Measurements from ENCODE around the gene KIAA1191.

KIAA1191 gene

GRCh38 chr5:176359658-176360057 is 1.9 kb downstream of the KIAA1191 start:
- H3K4me3 ChIP-seq (ENCODE audit: low read depth in 1 of 2, low read length in 2 of 2) = no peak overlapping the region
- no peaks in the 10 kb centered on the region for H3K9me3 ChIP-seq (ENCODE audit: control insufficient read depth in 1 of 2, low read length in 2 of 2)
- no peak overlapping the region for H3K27ac ChIP-seq (ENCODE audit: low read length)
- H3K4me1 ChIP-seq (ENCODE audit: control insufficient read depth in 1 of 2, insufficient read depth in 2 of 2, low read length in 2 of 2) = peaks cover 0 to 16% of the 10 kb centered on the region in 2 donors
- no peaks in the 10 kb centered on the region for H3K27me3 ChIP-seq (ENCODE audit: low read depth, low read length)
- H3K36me3 ChIP-seq (ENCODE audit: control insufficient read depth in 1 of 2, insufficient read depth in 2 of 2, low read length in 2 of 2) = peaks cover 10 to 16% of the 10 kb centered on the region in 2 donors

- H3K27me3 ChIP-seq (ENCODE audit: low read depth, low read length) = no peaks in the 10 kb centered on the region
- peaks cover 38 to 42% of the 10 kb centered on the region in 2 donors for H3K36me3 ChIP-seq (ENCODE audit: control insufficient read depth in 1 of 2, insufficient read depth in 2 of 2, low read length in 2 of 2)
- H3K27ac ChIP-seq (ENCODE audit: low read length) = no peak overlapping the region
- H3K4me1 ChIP-seq (ENCODE audit: control insufficient read depth in 1 of 2, insufficient read depth in 2 of 2, low read length in 2 of 2) = peaks cover 0 to 9% of the 10 kb centered on the region in 2 donors
- no peaks in the 10 kb centered on the region for H3K9me3 ChIP-seq (ENCODE audit: control insufficient read depth in 1 of 2, low read length in 2 of 2)
- no peak overlapping the region for H3K4me3 ChIP-seq (ENCODE audit: low read depth in 1 of 2, low read length in 2 of 2)
Measured at GRCh38 chr5:176356179-176356566, 5.4 kb downstream of the KIAA1191 start.

- H3K4me3 ChIP-seq (ENCODE audit: low read depth in 1 of 2, low read length in 2 of 2) = no peak overlapping the region
- peaks cover 0 to 9% of the 10 kb centered on the region in 2 donors for H3K4me1 ChIP-seq (ENCODE audit: control insufficient read depth in 1 of 2, insufficient read depth in 2 of 2, low read length in 2 of 2)
- no peaks in the 10 kb centered on the region for H3K9me3 ChIP-seq (ENCODE audit: control insufficient read depth in 1 of 2, low read length in 2 of 2)
- H3K27ac ChIP-seq (ENCODE audit: low read length) = no peak overlapping the region
- peaks cover 41 to 47% of the 10 kb centered on the region in 2 donors for H3K36me3 ChIP-seq (ENCODE audit: control insufficient read depth in 1 of 2, insufficient read depth in 2 of 2, low read length in 2 of 2)
- H3K27me3 ChIP-seq (ENCODE audit: low read depth, low read length) = no peaks in the 10 kb centered on the region
Measured at GRCh38 chr5:176355400-176356178, 6.0 kb downstream of the KIAA1191 start.

GRCh38 chr5:176353533-176353932 is 8.0 kb downstream of the KIAA1191 start:
- no peak overlapping the region for H3K4me3 ChIP-seq (ENCODE audit: low read depth in 1 of 2, low read length in 2 of 2)
- no peak overlapping the region for H3K27ac ChIP-seq (ENCODE audit: low read length)
- no peaks in the 10 kb centered on the region for H3K27me3 ChIP-seq (ENCODE audit: low read depth, low read length)
- H3K4me1 ChIP-seq (ENCODE audit: control insufficient read depth in 1 of 2, insufficient read depth in 2 of 2, low read length in 2 of 2) = no peaks in the 10 kb centered on the region
- H3K9me3 ChIP-seq (ENCODE audit: control insufficient read depth in 1 of 2, low read length in 2 of 2) = no peaks in the 10 kb centered on the region
- peaks cover 56 to 68% of the 10 kb centered on the region in 2 donors for H3K36me3 ChIP-seq (ENCODE audit: control insufficient read depth in 1 of 2, insufficient read depth in 2 of 2, low read length in 2 of 2)

- Histone ChIP-seq H3K4me3 (ENCODE audit: low read depth in 1 of 2, low read length in 2 of 2) (no peak overlapping the region), H3K9me3 (ENCODE audit: control insufficient read depth in 1 of 2, low read length in 2 of 2) (no peaks in the 10 kb centered on the region), H3K27ac (ENCODE audit: low read length) (no peak overlapping the region), H3K27me3 (ENCODE audit: low read depth, low read length) (no peaks in the 10 kb centered on the region), H3K36me3 (ENCODE audit: control insufficient read depth in 1 of 2, insufficient read depth in 2 of 2, low read length in 2 of 2) (peaks cover 64 to 80% of the 10 kb centered on the region in 2 donors), H3K4me1 (ENCODE audit: control insufficient read depth in 1 of 2, insufficient read depth in 2 of 2, low read length in 2 of 2) (no peaks in the 10 kb centered on the region)
Measured at GRCh38 chr5:176352116-176352878, 9.3 kb downstream of the KIAA1191 start.

GRCh38 chr5:176350416-176350815 is 11.1 kb downstream of the KIAA1191 start:
- Histone ChIP-seq H3K4me3 (ENCODE audit: low read depth in 1 of 2, low read length in 2 of 2) (no peak overlapping the region), H3K4me1 (ENCODE audit: control insufficient read depth in 1 of 2, insufficient read depth in 2 of 2, low read length in 2 of 2) (no peaks in the 10 kb centered on the region), H3K27me3 (ENCODE audit: low read depth, low read length) (no peaks in the 10 kb centered on the region), H3K9me3 (ENCODE audit: control insufficient read depth in 1 of 2, low read length in 2 of 2) (no peaks in the 10 kb centered on the region), H3K27ac (ENCODE audit: low read length) (no peak overlapping the region), H3K36me3 (ENCODE audit: control insufficient read depth in 1 of 2, insufficient read depth in 2 of 2, low read length in 2 of 2) (peaks cover 70 to 92% of the 10 kb centered on the region in 2 donors)

GRCh38 chr5:176342766-176343458 is 18.7 kb downstream of the KIAA1191 start:
- H3K9me3 ChIP-seq (ENCODE audit: control insufficient read depth in 1 of 2, low read length in 2 of 2) = no peaks in the 10 kb centered on the region
- no peaks in the 10 kb centered on the region for H3K27me3 ChIP-seq (ENCODE audit: low read depth, low read length)
- no peak overlapping the region for H3K27ac ChIP-seq (ENCODE audit: low read length)
- H3K36me3 ChIP-seq (ENCODE audit: control insufficient read depth in 1 of 2, insufficient read depth in 2 of 2, low read length in 2 of 2) = peaks cover 30 to 56% of the 10 kb centered on the region in 2 donors
- no peak overlapping the region for H3K4me3 ChIP-seq (ENCODE audit: low read depth in 1 of 2, low read length in 2 of 2)
- no peaks in the 10 kb centered on the region for H3K4me1 ChIP-seq (ENCODE audit: control insufficient read depth in 1 of 2, insufficient read depth in 2 of 2, low read length in 2 of 2)

GRCh38 chr5:176342158-176342483 is 19.4 kb downstream of the KIAA1191 start:
- H3K9me3 ChIP-seq (ENCODE audit: control insufficient read depth in 1 of 2, low read length in 2 of 2) = no peaks in the 10 kb centered on the region
- H3K27ac ChIP-seq (ENCODE audit: low read length) = no peak overlapping the region
- no peaks in the 10 kb centered on the region for H3K4me1 ChIP-seq (ENCODE audit: control insufficient read depth in 1 of 2, insufficient read depth in 2 of 2, low read length in 2 of 2)
- no peaks in the 10 kb centered on the region for H3K27me3 ChIP-seq (ENCODE audit: low read depth, low read length)
- H3K36me3 ChIP-seq (ENCODE audit: control insufficient read depth in 1 of 2, insufficient read depth in 2 of 2, low read length in 2 of 2) = peaks cover 29 to 54% of the 10 kb centered on the region in 2 donors
- no peak overlapping the region for H3K4me3 ChIP-seq (ENCODE audit: low read depth in 1 of 2, low read length in 2 of 2)

- Histone ChIP-seq H3K27ac (ENCODE audit: low read length) (no peak overlapping the region), H3K9me3 (ENCODE audit: control insufficient read depth in 1 of 2, low read length in 2 of 2) (no peaks in the 10 kb centered on the region), H3K4me1 (ENCODE audit: control insufficient read depth in 1 of 2, insufficient read depth in 2 of 2, low read length in 2 of 2) (no peaks in the 10 kb centered on the region), H3K36me3 (ENCODE audit: control insufficient read depth in 1 of 2, insufficient read depth in 2 of 2, low read length in 2 of 2) (peaks cover 30 to 54% of the 10 kb centered on the region in 2 donors), H3K27me3 (ENCODE audit: low read depth, low read length) (no peaks in the 10 kb centered on the region), H3K4me3 (ENCODE audit: low read depth in 1 of 2, low read length in 2 of 2) (no peak overlapping the region)
Measured at GRCh38 chr5:176341325-176342157, 20.0 kb downstream of the KIAA1191 start.

GRCh38 chr5:176339304-176339703 is 22.3 kb downstream of the KIAA1191 start:
- H3K9me3 ChIP-seq (ENCODE audit: control insufficient read depth in 1 of 2, low read length in 2 of 2) = peaks cover 0 to 1% of the 10 kb centered on the region in 2 donors
- peaks cover 17 to 35% of the 10 kb centered on the region in 2 donors for H3K36me3 ChIP-seq (ENCODE audit: control insufficient read depth in 1 of 2, insufficient read depth in 2 of 2, low read length in 2 of 2)
- H3K4me1 ChIP-seq (ENCODE audit: control insufficient read depth in 1 of 2, insufficient read depth in 2 of 2, low read length in 2 of 2) = no peaks in the 10 kb centered on the region
- H3K27me3 ChIP-seq (ENCODE audit: low read depth, low read length) = no peaks in the 10 kb centered on the region
- no peak overlapping the region for H3K4me3 ChIP-seq (ENCODE audit: low read depth in 1 of 2, low read length in 2 of 2)
- no peak overlapping the region for H3K27ac ChIP-seq (ENCODE audit: low read length)

Measured in muscle layer of duodenum (tissue), 2 donors.